GM12875 (cell line): ENCODE results near the gene OR7G1.
A peak's percentile ranks its signal among the peaks of the same experiment; 100 is the strongest.

Experiments used
- H3K4me3 ChIP-seq: one replicate; pipeline ENCODE4 v1.5.1; 2011; ENCODE audit warnings: low read depth, low read length, control low read depth
- TF ChIP-seq, protein P1 (sequence below): IDR thresholded peaks from 2 replicates; pipeline ENCODE4 v1.5.1; 2011; ENCODE audit warnings: low read depth, mild to moderate bottlenecking, control low read depth, inconsistent platforms, low read length, moderate library complexity, borderline replicate concordance; ENCODE audit not compliant: insufficient read depth

Gene OR7G1

DNA sequence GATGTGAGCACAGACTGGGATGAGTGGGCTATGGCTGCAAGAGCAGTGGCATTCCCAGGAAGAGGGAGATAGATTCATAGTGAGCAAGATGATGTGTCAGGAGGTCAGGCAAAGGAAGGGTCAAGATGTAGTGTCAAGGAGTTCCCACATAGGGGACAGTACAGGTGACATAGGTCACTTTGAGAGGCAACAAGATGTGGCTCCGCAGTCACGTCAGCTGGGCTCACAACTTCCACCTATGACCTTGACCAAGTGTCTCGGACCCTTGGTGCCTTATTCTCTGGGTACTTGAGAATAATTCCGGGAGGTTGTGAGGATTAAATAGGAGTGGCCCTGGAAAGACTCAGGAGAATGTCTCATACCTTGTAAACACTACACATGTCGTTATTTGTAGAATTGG is 35.1 kb upstream of the OR7G1 start:
- no peak overlapping the region for H3K4me3 ChIP-seq
- TF ChIP-seq, protein P1, sequence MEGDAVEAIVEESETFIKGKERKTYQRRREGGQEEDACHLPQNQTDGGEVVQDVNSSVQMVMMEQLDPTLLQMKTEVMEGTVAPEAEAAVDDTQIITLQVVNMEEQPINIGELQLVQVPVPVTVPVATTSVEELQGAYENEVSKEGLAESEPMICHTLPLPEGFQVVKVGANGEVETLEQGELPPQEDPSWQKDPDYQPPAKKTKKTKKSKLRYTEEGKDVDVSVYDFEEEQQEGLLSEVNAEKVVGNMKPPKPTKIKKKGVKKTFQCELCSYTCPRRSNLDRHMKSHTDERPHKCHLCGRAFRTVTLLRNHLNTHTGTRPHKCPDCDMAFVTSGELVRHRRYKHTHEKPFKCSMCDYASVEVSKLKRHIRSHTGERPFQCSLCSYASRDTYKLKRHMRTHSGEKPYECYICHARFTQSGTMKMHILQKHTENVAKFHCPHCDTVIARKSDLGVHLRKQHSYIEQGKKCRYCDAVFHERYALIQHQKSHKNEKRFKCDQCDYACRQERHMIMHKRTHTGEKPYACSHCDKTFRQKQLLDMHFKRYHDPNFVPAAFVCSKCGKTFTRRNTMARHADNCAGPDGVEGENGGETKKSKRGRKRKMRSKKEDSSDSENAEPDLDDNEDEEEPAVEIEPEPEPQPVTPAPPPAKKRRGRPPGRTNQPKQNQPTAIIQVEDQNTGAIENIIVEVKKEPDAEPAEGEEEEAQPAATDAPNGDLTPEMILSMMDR: no peak

DNA sequence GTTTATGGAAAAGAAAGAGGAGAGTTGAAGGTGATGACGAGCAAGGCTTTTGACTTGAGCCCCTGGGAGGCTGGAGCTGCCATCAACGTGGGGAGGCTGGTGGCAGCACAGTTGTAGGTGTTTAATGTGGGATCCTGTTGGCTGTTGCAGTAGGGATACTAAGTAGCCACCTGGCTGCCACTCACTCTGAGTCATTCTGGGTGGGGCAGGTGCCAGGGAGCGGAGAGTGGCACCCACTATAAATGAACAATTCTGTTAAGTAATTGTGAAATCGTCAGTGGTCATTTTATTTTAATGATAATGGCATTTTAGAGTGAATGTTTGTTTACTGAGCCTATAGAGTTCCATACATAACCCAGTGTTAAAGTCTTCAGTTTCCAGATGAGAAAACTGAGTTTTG is 34.4 kb upstream of the OR7G1 start:
- no peak overlapping the region for H3K4me3 ChIP-seq
- TF ChIP-seq, protein P1: no peak

DNA sequence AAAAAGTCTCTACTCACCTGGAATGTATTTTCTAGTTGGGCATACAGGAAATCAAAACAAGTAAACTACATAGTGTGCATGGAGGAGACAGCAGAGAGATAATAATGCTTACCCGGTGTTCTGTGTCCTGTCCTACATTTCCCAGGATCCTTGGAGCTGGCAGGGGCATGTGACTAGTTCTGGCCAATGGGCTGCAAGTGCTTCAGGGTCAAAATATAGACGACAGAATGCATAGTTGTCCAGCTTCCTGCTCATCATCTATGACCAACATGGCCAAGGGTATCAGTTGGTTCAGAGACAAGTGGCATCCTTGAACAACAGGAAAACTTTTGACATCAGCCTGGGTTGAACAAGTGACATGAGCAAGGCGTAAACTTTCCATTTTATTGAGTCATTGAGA is 33.1 kb upstream of the OR7G1 start:
- H3K4me3 ChIP-seq: no peak overlapping the region
- TF ChIP-seq, protein P1: no peak

DNA sequence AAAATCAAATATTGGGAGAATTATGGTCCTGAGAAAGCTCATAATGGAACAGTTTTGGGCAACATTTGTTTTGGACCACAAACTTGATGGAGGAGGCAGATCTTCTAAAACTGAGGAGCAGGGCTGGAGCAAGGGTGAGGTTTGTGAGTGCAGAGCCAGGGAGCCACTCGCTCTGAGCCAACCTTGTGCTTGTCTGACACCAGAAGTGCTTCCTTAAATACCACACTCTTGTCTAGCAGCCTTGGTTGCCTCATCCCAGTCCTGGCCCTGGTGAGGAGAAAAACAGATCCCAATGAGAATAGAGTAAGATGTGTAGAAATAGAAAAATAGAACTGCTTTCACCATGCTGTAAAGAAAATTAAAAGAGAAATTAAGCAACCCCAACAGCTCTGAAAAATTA is 31.3 kb upstream of the OR7G1 start:
- H3K4me3 ChIP-seq: no peak overlapping the region
- TF ChIP-seq, protein P1: no peak

DNA sequence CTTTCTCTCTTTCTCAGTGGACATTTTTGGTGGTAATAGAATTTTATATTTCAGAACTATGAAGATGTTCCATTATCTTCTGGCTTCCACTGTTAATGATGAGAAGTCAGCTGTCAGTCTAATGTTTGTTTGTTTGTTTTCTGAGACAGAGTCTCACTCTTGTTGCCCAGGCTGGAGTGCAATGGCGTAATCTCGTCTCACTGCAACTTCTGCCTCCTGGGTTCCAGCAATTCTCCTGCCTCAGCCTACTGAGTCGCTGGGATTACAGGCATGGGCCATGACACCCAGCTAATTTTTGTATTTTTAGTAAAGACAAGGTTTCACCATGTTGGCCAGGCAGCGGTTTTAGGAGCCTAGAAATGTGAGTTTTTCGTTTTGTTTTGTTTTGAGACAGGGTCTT is 29.4 kb upstream of the OR7G1 start:
- no peak overlapping the region for H3K4me3 ChIP-seq
- TF ChIP-seq, protein P1: no peak

DNA sequence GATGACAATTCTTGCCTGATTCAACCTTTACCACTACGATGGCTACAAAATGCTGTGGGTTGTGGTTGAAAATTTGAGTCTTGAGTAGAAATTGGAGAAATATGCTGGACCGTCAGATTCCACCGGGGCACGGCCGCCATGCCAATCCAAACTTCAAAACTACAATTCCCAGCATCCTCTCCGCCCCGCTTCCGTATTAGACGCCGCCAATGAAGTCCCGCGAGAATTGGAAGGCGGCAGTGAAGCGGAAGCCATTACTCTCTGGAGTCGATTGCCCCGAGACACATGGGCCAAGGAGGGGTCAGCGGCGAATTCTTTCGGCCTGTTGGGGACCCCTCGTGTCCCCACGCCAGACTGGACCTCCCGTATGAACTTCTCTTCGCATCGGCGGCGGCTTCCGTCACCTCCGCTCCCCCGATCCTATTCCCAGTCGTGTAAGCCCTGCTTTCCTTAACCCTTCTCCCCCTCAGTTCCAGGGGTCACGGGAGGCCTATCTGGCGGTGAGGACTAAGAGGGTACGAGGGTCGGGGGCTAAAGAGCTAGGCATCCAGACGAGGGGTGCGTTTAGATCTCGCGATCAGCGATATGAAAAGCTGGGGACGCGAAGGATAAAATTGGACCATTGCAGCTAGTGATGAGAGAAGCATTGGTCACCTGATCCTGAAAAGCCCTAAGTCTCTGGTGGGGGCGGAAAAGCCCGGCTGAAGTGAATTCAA is 24.8 kb upstream of the OR7G1 start, which contains the start of gene ZNF317:
Gene ZNF317 (plus strand): TSS at position 239 of the 716 bp plus-strand sequence. CDS start 15,620 bp downstream, outside the sequence.
- H3K4me3 ChIP-seq: peak within 1 kb of the TSS; percentile 79
- TF ChIP-seq, protein P1: no peak

DNA sequence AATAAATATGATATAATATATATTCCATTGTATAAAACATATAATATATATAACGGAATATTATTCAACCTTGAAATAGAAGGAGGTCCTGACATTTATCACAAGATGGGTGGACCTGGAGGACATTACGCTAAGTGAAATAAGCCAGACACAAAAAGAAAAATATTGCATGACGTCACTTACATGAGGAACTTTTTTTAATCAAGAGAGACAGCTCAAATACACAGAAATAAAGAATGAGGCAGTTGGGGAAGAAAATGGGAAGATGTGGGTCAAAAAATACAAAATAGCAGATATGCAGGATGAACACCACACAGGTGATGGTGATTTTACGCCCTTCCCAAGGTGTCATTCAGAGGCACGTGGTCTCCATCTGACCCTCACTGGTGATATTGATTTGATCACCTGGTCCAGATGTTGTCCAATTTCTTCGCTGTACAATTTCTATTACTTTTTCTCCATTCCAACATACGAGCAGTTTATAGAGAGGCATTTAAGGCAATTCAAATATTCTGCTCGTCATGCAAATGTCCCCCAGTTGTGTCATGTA is 24.1 kb upstream of the OR7G1 start:
- H3K4me3 ChIP-seq: peak overlapping the region; percentile 79
- TF ChIP-seq, protein P1: no peak
